SK-N-MC (cell line): ENCODE results near the gene UBR3.

Experiments used
- EZH2 ChIP-seq: fragments of 200-600 bp; sonication (generic); IDR thresholded peaks from one replicate; pipeline ENCODE4 v1.6.1; 2017; ENCODE audit warnings: antibody characterized with exemption
- FOXP2 ChIP-seq: optimal IDR thresholded peaks from 2 replicates; pipeline ENCODE3; 2011; ENCODE audit warnings: mild to moderate bottlenecking, moderate library complexity; ENCODE audit not compliant: insufficient read depth; ENCODE audit errors: extremely low read length, control extremely low read depth
- POLR2AphosphoS5 ChIP-seq: IDR thresholded peaks from 2 replicates; pipeline ENCODE4 v1.6.1; 2012; ENCODE audit warnings: mild to moderate bottlenecking, low read depth, low read length, borderline replicate concordance

DNA sequence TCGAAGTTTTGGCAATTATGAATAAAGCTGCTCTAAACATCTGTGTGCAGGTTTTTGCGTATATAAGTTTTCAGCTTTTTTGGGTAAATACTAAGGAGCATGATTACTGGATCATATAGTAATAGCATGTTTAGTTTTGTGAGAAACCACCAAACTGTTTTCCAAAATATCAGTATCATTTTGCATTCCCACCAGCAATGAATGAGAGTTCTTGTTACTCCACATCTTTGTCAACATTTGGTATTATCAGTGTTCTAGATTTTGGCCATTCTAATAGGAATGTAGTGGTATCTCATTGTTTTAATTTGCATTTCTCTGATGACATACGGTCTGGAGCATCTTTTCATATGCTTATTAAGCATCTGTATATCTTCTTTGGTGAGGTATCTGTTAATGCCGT is 207.3 kb downstream of the UBR3 start:
- no peak for TF ChIP-seq POLR2AphosphoS5
- TF ChIP-seq FOXP2: no peak
- no peak for TF ChIP-seq EZH2
